ENCODE measurements around the gene BTBD16.

The BTBD16 gene

DNA sequence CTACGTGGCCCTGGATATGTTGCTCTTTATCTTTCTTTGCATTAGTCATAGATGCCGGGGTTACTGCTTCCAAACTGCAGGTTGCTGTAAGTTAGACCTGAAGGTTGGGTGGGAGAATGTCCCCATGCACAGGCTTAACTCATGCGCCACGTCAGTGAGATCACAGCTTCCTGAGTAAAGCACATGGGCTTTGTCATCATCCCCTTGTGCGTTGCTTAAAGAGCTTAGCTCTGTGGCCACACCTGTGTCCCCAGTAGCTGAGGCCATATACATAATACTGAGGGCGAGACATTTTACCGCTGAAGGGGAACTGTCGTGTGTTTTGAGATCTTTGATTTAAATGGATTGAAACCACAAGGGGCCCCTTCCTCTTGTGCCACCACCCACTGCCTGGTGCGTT is 45.8 kb upstream of the BTBD16 start:
- Histone ChIP-seq H4K12ac (ENCODE audit: low read depth, low read length) (no peak overlapping the region), H3K4ac (ENCODE audit: low read depth, low read length) (no peak overlapping the region), H3K4me1 (ENCODE audit: control insufficient read depth in 1 of 2, insufficient read depth in 2 of 2, low read length in 2 of 2) (no peaks in the 10 kb centered on the region), H2BK120ac (ENCODE audit: insufficient read depth, low read length, poor library complexity) (no peak overlapping the region), H2AFZ (ENCODE audit: insufficient read depth, low read length, poor library complexity) (no peak overlapping the region), H3K18ac (ENCODE audit: low read length) (no peak overlapping the region), H3K4me3 (ENCODE audit: low read depth, low read length) (no peak overlapping the region), H3K27me3 (ENCODE audit: insufficient read depth, low read length) (no peaks in the 10 kb centered on the region), H4K8ac (ENCODE audit: low read depth, low read length) (no peak overlapping the region), H2BK5ac (ENCODE audit: low read depth, low read length, poor library complexity) (no peak overlapping the region), H3K79me2 (ENCODE audit: control insufficient read depth, insufficient read depth, low read length, poor library complexity) (no peaks in the 10 kb centered on the region), H3K79me1 (ENCODE audit: low read length) (no peaks in the 10 kb centered on the region), H3K36me3 (ENCODE audit: control insufficient read depth in 1 of 2, insufficient read depth in 2 of 2, low read length in 2 of 2) (peaks cover 6 to 7% of the 10 kb centered on the region in 2 experiments), H4K91ac (ENCODE audit: low read depth, low read length) (no peak overlapping the region), H3K9me3 (ENCODE audit: insufficient read depth, low read depth, low read length) (no peaks in the 10 kb centered on the region), H3K4me2 (ENCODE audit: low read length) (no peak overlapping the region), H3K14ac (ENCODE audit: low read length) (no peak overlapping the region), H2BK12ac (ENCODE audit: low read length) (no peak overlapping the region), H3K9ac (ENCODE audit: low read length) (no peak overlapping the region), H3K27ac (ENCODE audit: low read depth, low read length) (no peak overlapping the region), H3K23ac (ENCODE audit: low read length) (no peak overlapping the region), H2AK5ac (ENCODE audit: low read length) (no peak overlapping the region)
- WGBS (ENCODE audit: extremely low coverage, insufficient coverage, insufficient read length), result no CpG with 5 or more reads among the region's 9 CpGs
- no peak for DNase-seq

DNA sequence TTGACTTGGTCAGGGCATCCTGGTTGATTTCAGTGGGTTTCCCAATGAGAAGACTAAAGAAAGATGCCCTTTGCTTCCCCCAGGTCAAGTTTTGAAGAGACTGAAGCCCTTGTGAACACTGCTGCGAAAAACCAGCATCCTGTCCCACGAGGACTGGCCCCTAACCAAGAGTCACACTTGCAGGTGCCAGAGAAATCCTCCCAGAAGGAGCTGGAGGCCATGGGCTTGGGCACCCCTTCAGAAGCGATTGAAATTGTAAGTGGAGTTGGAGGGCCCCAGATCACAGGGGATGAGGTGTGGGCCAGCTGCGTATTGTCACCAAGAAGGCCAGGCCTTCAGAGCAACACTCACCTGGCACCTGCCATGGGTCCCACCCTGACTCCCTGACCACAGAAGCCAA is 43.3 kb upstream of the BTBD16 start:
- no peak overlapping the region for H3K14ac ChIP-seq (ENCODE audit: low read length)
- no peak overlapping the region for H3K9ac ChIP-seq (ENCODE audit: low read length)
- no peaks in the 10 kb centered on the region for H3K9me3 ChIP-seq (ENCODE audit: insufficient read depth, low read depth, low read length)
- no peak overlapping the region for H2AFZ ChIP-seq (ENCODE audit: insufficient read depth, low read length, poor library complexity)
- H2BK5ac ChIP-seq (ENCODE audit: low read depth, low read length, poor library complexity), result no peak overlapping the region
- no peaks in the 10 kb centered on the region for H3K79me1 ChIP-seq (ENCODE audit: low read length)
- no peak overlapping the region for H4K8ac ChIP-seq (ENCODE audit: low read depth, low read length)
- no peaks in the 10 kb centered on the region for H3K79me2 ChIP-seq (ENCODE audit: control insufficient read depth, insufficient read depth, low read length, poor library complexity)
- H3K18ac ChIP-seq (ENCODE audit: low read length), result no peak overlapping the region
- DNase-seq, result no peak
- no peak overlapping the region for H3K23ac ChIP-seq (ENCODE audit: low read length)
- H2BK12ac ChIP-seq (ENCODE audit: low read length), result no peak overlapping the region
- no peak overlapping the region for H4K12ac ChIP-seq (ENCODE audit: low read depth, low read length)
- no CpG with 5 or more reads among the region's 4 CpGs for WGBS (ENCODE audit: extremely low coverage, insufficient coverage, insufficient read length)
- no peak overlapping the region for H3K4me2 ChIP-seq (ENCODE audit: low read length)
- no peak overlapping the region for H3K4ac ChIP-seq (ENCODE audit: low read depth, low read length)
- H4K91ac ChIP-seq (ENCODE audit: low read depth, low read length), result no peak overlapping the region
- H3K4me3 ChIP-seq (ENCODE audit: low read depth, low read length), result no peak overlapping the region
- no peaks in the 10 kb centered on the region for H3K27me3 ChIP-seq (ENCODE audit: insufficient read depth, low read length)
- peaks cover 6 to 7% of the 10 kb centered on the region in 2 experiments for H3K36me3 ChIP-seq (ENCODE audit: control insufficient read depth in 1 of 2, insufficient read depth in 2 of 2, low read length in 2 of 2)
- H3K4me1 ChIP-seq (ENCODE audit: control insufficient read depth in 1 of 2, insufficient read depth in 2 of 2, low read length in 2 of 2), result no peaks in the 10 kb centered on the region
- H2AK5ac ChIP-seq (ENCODE audit: low read length), result no peak overlapping the region
- no peak overlapping the region for H3K27ac ChIP-seq (ENCODE audit: low read depth, low read length)
- no peak overlapping the region for H2BK120ac ChIP-seq (ENCODE audit: insufficient read depth, low read length, poor library complexity)

GRCh38 chr10:122229666-122230065 is 41.4 kb upstream of the BTBD16 start:
- Histone ChIP-seq H3K23ac (ENCODE audit: low read length) (no peak overlapping the region), H3K36me3 (ENCODE audit: control insufficient read depth in 1 of 2, insufficient read depth in 2 of 2, low read length in 2 of 2) (peaks cover 10 to 13% of the 10 kb centered on the region in 2 experiments), H4K12ac (ENCODE audit: low read depth, low read length) (no peak overlapping the region), H3K27me3 (ENCODE audit: insufficient read depth, low read length) (no peaks in the 10 kb centered on the region), H3K4me3 (ENCODE audit: low read depth, low read length) (no peak overlapping the region), H2BK5ac (ENCODE audit: low read depth, low read length, poor library complexity) (no peak overlapping the region), H4K91ac (ENCODE audit: low read depth, low read length) (no peak overlapping the region), H3K4me2 (ENCODE audit: low read length) (no peak overlapping the region), H3K9me3 (ENCODE audit: insufficient read depth, low read depth, low read length) (no peaks in the 10 kb centered on the region), H2BK120ac (ENCODE audit: insufficient read depth, low read length, poor library complexity) (no peak overlapping the region), H3K79me1 (ENCODE audit: low read length) (no peaks in the 10 kb centered on the region), H2AFZ (ENCODE audit: insufficient read depth, low read length, poor library complexity) (no peak overlapping the region), H3K4ac (ENCODE audit: low read depth, low read length) (no peak overlapping the region), H3K9ac (ENCODE audit: low read length) (no peak overlapping the region), H3K4me1 (ENCODE audit: control insufficient read depth in 1 of 2, insufficient read depth in 2 of 2, low read length in 2 of 2) (no peaks in the 10 kb centered on the region), H4K8ac (ENCODE audit: low read depth, low read length) (no peak overlapping the region), H2BK12ac (ENCODE audit: low read length) (no peak overlapping the region), H3K14ac (ENCODE audit: low read length) (no peak overlapping the region), H3K79me2 (ENCODE audit: control insufficient read depth, insufficient read depth, low read length, poor library complexity) (no peaks in the 10 kb centered on the region), H2AK5ac (ENCODE audit: low read length) (no peak overlapping the region), H3K18ac (ENCODE audit: low read length) (no peak overlapping the region), H3K27ac (ENCODE audit: low read depth, low read length) (no peak overlapping the region)
- DNase-seq, result no peak
- WGBS (ENCODE audit: extremely low coverage, insufficient coverage, insufficient read length), result no CpG with 5 or more reads among the region's 2 CpGs

- Histone ChIP-seq H3K14ac (ENCODE audit: low read length) (no peak overlapping the region), H2AK5ac (ENCODE audit: low read length) (no peak overlapping the region), H2BK5ac (ENCODE audit: low read depth, low read length, poor library complexity) (no peak overlapping the region), H4K8ac (ENCODE audit: low read depth, low read length) (no peak overlapping the region), H4K91ac (ENCODE audit: low read depth, low read length) (no peak overlapping the region), H2AFZ (ENCODE audit: insufficient read depth, low read length, poor library complexity) (no peak overlapping the region), H3K18ac (ENCODE audit: low read length) (no peak overlapping the region), H3K4me2 (ENCODE audit: low read length) (no peak overlapping the region), H4K12ac (ENCODE audit: low read depth, low read length) (no peak overlapping the region), H3K27me3 (ENCODE audit: insufficient read depth, low read length) (no peaks in the 10 kb centered on the region), H3K36me3 (ENCODE audit: control insufficient read depth in 1 of 2, insufficient read depth in 2 of 2, low read length in 2 of 2) (peaks cover 9 to 13% of the 10 kb centered on the region in 2 experiments), H3K9me3 (ENCODE audit: insufficient read depth, low read depth, low read length) (no peaks in the 10 kb centered on the region), H3K23ac (ENCODE audit: low read length) (no peak overlapping the region), H3K9ac (ENCODE audit: low read length) (no peak overlapping the region), H3K4me3 (ENCODE audit: low read depth, low read length) (peak overlapping the region; percentile 36), H3K27ac (ENCODE audit: low read depth, low read length) (no peak overlapping the region), H2BK120ac (ENCODE audit: insufficient read depth, low read length, poor library complexity) (no peak overlapping the region), H3K79me1 (ENCODE audit: low read length) (no peaks in the 10 kb centered on the region), H3K4me1 (ENCODE audit: control insufficient read depth in 1 of 2, insufficient read depth in 2 of 2, low read length in 2 of 2) (no peaks in the 10 kb centered on the region), H2BK12ac (ENCODE audit: low read length) (no peak overlapping the region), H3K4ac (ENCODE audit: low read depth, low read length) (no peak overlapping the region), H3K79me2 (ENCODE audit: control insufficient read depth, insufficient read depth, low read length, poor library complexity) (no peaks in the 10 kb centered on the region)
- WGBS (ENCODE audit: extremely low coverage, insufficient coverage, insufficient read length), result no CpG with 5 or more reads among the region's 19 CpGs
- DNase-seq, result no peak
These were observed 40.9 kb upstream of the BTBD16 start for GRCh38 chr10:122230222-122230621.

Measured in trophoblast cell (in vitro differentiated cells and primary cell).